HCT116 (cell line): ENCODE results near the gene ASMTL. TPM values are rescaled to one million over a fixed set of nuclear protein-coding genes. Genes with fewer than 3 reads are reported as not detected.
"Not testable (repeated sequence)": the region's sequence is repeated elsewhere in the genome, so short reads cannot be mapped to it uniquely, and the experiment has no call there.

Source experiments
- ATAC-seq: fragments of 200-7000 bp; cut with Tn5 transposase; 2 replicates; pipeline ENCODE4 v1.9.1; 2020; ENCODE audit warnings: mild to moderate bottlenecking, moderate library complexity
- BruUV-seq: library from RNA; stranded (reverse); fragments of 400-500 nt; replicated peaks from 2 replicates; lab custom pipeline; 2021; lab: Mats Ljungman, UMichigan
- CTCF ChIA-PET: fragments of 300-600 bp; sonication (Branson Sonifier 250); formaldehyde crosslinking; loops from one replicate; lab custom pipeline; 2021; ENCODE audit warnings: antibody characterized with exemption; lab: Charles Lee
- POLR2A ChIA-PET: fragments of 300-600, 350-600 bp; sonication (Branson Sonifier 250); formaldehyde crosslinking; loops from one replicate; lab custom pipeline; 2021; ENCODE audit warnings: antibody characterized with exemption; lab: Charles Lee
- RAD21 ChIA-PET, 2 experiments: fragments of 300-600 bp; sonication (Branson Sonifier 250); formaldehyde crosslinking; loops; one replicate each; lab custom pipeline; 2023; ENCODE audit warnings: low total read pairs in 2 of 2; ENCODE audit not compliant: uncharacterized antibody in 2 of 2, unreplicated experiment in 2 of 2, low non-redundant PET in 1 of 2; lab: Charles Lee
- DNase-seq: peaks from one replicate; pipeline ENCODE4 v3.0.0-alpha.2; 2010; ENCODE audit warnings: low read depth, low spot score
- H2AFZ ChIP-seq: fragments of 200-600 bp; shearing (Covaris generic), sonication (generic); 2 replicates; pipeline ENCODE4 v1.6.1; 2017; ENCODE audit warnings: low read depth, mixed run types, mixed read lengths, antibody characterized with exemption, low read length; ENCODE audit not compliant: poor library complexity, severe bottlenecking
- H3K27ac ChIP-seq: 2 replicates; pipeline ENCODE4 v1.5.1; 2012; ENCODE audit warnings: low read depth, low read length
- H3K27me3 ChIP-seq: fragments of 200-600 bp; sonication (generic); 2 replicates; pipeline ENCODE4 v1.6.1; 2016; ENCODE audit warnings: mixed run types, low read length, mixed read lengths; ENCODE audit not compliant: insufficient read depth
- H3K36me3 ChIP-seq, 2 experiments: fragments of 200-500 bp in 1 of 2; fragments of 200-600 bp in 1 of 2; sonication (Bioruptor generic) in 1 of 2; sonication (generic) in 1 of 2; 2 replicates each; pipeline versions ENCODE4 v1.5.1 to v1.6.1; 2014 to 2016; ENCODE audit warnings: low read length in 2 of 2, inconsistent platforms in 1 of 2, mixed read lengths in 1 of 2, mixed run types in 1 of 2; ENCODE audit not compliant: insufficient read depth in 2 of 2, control insufficient read depth in 1 of 2
- H3K4me1 ChIP-seq, 2 experiments: fragments of 200-600 bp in 1 of 2; sonication (generic) in 1 of 2; 2 replicates each; pipeline versions ENCODE4 v1.5.1 to v1.6.1; 2012 to 2017; ENCODE audit warnings: low read length in 2 of 2, inconsistent platforms in 1 of 2, mild to moderate bottlenecking in 1 of 2, mixed read lengths in 1 of 2, mixed run types in 1 of 2, moderate library complexity in 1 of 2; ENCODE audit not compliant: insufficient read depth in 2 of 2, control insufficient read depth in 1 of 2
- H3K4me2 ChIP-seq: fragments of 200-600 bp; sonication (generic); 2 replicates; pipeline ENCODE4 v1.6.1; 2017; ENCODE audit warnings: mixed run types, low read length, mixed read lengths
- H3K4me3 ChIP-seq, 2 experiments: fragments of 200-600 bp in 1 of 2; sonication (generic) in 1 of 2; replicated peaks in 1 of 2; 2 replicates each; pipeline ENCODE4 v1.5.1; 2011 to 2016; ENCODE audit warnings: low read length in 2 of 2, control low read depth in 1 of 2, low read depth in 1 of 2, mild to moderate bottlenecking in 1 of 2, mixed read lengths in 1 of 2, mixed run types in 1 of 2
- H3K79me2 ChIP-seq: fragments of 200-600 bp; sonication (generic); 2 replicates; pipeline ENCODE4 v1.6.1; 2017; ENCODE audit warnings: mild to moderate bottlenecking, mixed run types, low read length, moderate library complexity, mixed read lengths; ENCODE audit not compliant: insufficient read depth
- H3K9ac ChIP-seq: fragments of 200-600 bp; sonication (generic); 2 replicates; pipeline ENCODE4 v1.6.1; 2016; ENCODE audit warnings: low read length, mixed read lengths
- H3K9me2 ChIP-seq: fragments of 200-600 bp; sonication (generic), shearing (Covaris generic); 2 replicates; pipeline ENCODE4 v1.6.1; 2017; ENCODE audit warnings: mixed run types, mild to moderate bottlenecking, moderate library complexity; ENCODE audit not compliant: insufficient read depth
- H3K9me3 ChIP-seq, 2 experiments: fragments of 200-500 bp in 1 of 2; fragments of 200-600 bp in 1 of 2; sonication (Bioruptor generic) in 1 of 2; sonication (generic) in 1 of 2; 2 replicates each; pipeline ENCODE4 v1.6.1; 2014 to 2017; ENCODE audit warnings: low read length in 2 of 2, mixed read lengths in 2 of 2, inconsistent platforms in 1 of 2, low read depth in 1 of 2, mild to moderate bottlenecking in 1 of 2, mixed run types in 1 of 2, moderate library complexity in 1 of 2; ENCODE audit not compliant: control insufficient read depth in 1 of 2, insufficient read depth in 1 of 2
- H4K20me1 ChIP-seq: fragments of 200-600 bp; sonication (generic), shearing (Covaris generic); 2 replicates; pipeline ENCODE4 v1.6.1; 2017; ENCODE audit warnings: mixed run types, mild to moderate bottlenecking, moderate library complexity; ENCODE audit not compliant: insufficient read depth
- CEBPB ChIP-seq: IDR thresholded peaks from 2 replicates; pipeline ENCODE4 v1.6.1; 2012; ENCODE audit warnings: low read depth
- JUND ChIP-seq: IDR thresholded peaks from 2 replicates; pipeline ENCODE4 v1.6.1; 2012
- SP1 ChIP-seq: IDR thresholded peaks from 2 replicates; pipeline ENCODE4 v1.6.1; 2012; ENCODE audit warnings: low read depth
- YY1 ChIP-seq: IDR thresholded peaks from 2 replicates; pipeline ENCODE4 v1.6.1; 2011; ENCODE audit warnings: low read length, low read depth, moderate library complexity, mild to moderate bottlenecking; ENCODE audit not compliant: insufficient replicate concordance; ENCODE audit errors: extremely low read depth
- ZBTB33 ChIP-seq: IDR thresholded peaks from 2 replicates; pipeline ENCODE4 v1.6.1; 2011; ENCODE audit warnings: mild to moderate bottlenecking, low read length, moderate library complexity; ENCODE audit not compliant: insufficient replicate concordance; ENCODE audit errors: extremely low read depth
- intact Hi-C: fragments of 100-400 bp; cut with micrococcal nuclease; formaldehyde crosslinking; loops from 2 replicates; pipeline ENCODE4 v1.10.0; 2022
- total RNA-seq: library from RNA; stranded (reverse); gene quantifications from one replicate; pipeline ENCODE4 v1.2.1, GENCODE V29; 2021; ENCODE audit not compliant: unreplicated experiment

Gene ASMTL
- total RNA-seq, 1 experiment from 2014 or later, result 59.6 TPM

DNA sequence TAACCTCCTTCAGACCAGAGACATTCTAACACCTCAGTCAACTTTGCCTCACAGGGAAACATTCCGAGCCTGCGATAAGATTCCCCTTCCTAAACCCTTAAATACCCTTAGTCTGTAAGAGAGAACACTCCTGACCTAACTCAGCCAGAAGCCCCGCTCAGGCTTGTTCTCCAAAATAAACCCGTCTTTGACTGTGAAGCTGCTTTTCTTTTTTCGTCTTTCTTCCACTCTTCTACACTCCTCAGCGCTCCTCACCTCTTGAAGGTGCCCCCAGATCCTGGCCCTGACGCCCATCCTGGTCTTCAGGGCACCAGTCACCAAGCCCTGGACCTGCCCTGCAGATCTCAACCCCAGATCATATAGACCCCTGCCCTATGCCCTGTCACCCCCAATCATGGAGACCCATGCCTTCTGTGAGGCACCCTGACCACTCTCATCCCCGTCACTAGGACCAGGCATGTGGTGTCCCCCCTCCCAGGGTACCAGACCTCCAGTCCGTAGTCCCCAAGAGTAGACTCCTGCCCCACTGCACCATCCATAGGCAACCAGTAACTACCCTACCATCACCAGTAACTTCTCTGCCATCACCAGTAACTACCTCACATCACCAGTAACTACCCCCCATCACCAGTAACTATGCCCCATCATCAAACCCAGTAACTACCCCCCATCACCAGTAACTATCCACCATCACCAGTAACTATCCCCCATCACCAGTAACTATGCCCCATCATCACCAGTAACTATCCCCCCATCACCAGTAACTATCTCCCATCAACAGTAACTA is 3.5 kb downstream of the ASMTL start:
- Histone ChIP-seq H3K27ac (no peak overlapping the region), H3K36me3 (peaks cover 0 to 15% of the 10 kb centered on the region in 2 experiments; a peak in 1 of 4 replicates), H3K27me3 (no peaks in the 10 kb centered on the region), H3K9me3 (no peaks in the 10 kb centered on the region; a peak in 1 of 4 replicates), H3K79me2 (peaks cover 72% of the 10 kb centered on the region), H4K20me1 (no peaks in the 10 kb centered on the region), H3K4me1 (peaks cover 0 to 8% of the 10 kb centered on the region in 2 experiments; a peak in 1 of 4 replicates), H2AFZ (no peak overlapping the region), H3K9ac (no peak overlapping the region), H3K9me2 (no peaks in the 10 kb centered on the region), H3K4me2 (no peak overlapping the region), H3K4me3 (no peak overlapping the region)
- TF ChIP-seq CEBPB, result no peak
- no peak for TF ChIP-seq YY1
- no peak for TF ChIP-seq SP1
- no peak for TF ChIP-seq ZBTB33
- TF ChIP-seq JUND, result no peak
- DNase-seq, result no peak
- ATAC-seq, result no peak
- POLR2A ChIA-PET, result no interaction called here
- BruUV-seq, result no TSS peak
- RAD21 ChIA-PET, result no interaction called here
- intact Hi-C loops, result no loop called here
- CTCF ChIA-PET, result no interaction called here

DNA sequence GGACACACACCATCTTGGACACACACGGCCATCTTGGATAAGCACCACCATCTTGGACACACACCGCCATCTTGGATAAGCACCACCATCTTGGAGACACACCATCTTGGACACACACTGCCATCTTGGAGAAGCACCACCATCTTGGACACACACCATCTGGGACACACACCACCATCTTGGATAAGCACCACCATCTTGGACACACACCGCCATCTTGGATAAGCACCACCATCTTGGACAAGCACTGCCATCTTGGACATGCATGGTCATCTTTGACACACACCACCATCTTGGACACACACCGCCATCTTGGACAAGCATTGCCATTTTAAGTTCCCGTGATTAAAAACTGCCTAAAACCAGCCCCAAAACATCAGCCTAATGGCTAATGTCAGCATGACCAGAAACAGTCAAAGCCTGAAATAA is 4.1 kb downstream of the ASMTL start:
- H3K27ac ChIP-seq, intact Hi-C loops, H3K4me1 ChIP-seq, RAD21 ChIA-PET, H2AFZ ChIP-seq, CTCF ChIA-PET, H3K27me3 ChIP-seq, POLR2A ChIA-PET, ATAC-seq, BruUV-seq, H3K9me2 ChIP-seq, H3K4me3 ChIP-seq, H3K9ac ChIP-seq, H3K9me3 ChIP-seq, H4K20me1 ChIP-seq, H3K4me2 ChIP-seq, DNase-seq: not testable (repeated sequence)
- Histone ChIP-seq H3K36me3 (peaks cover 0 to 15% of the 10 kb centered on the region in 2 experiments; a peak in 1 of 4 replicates), H3K79me2 (peaks cover 77% of the 10 kb centered on the region)

- H2AFZ ChIP-seq, H3K27ac ChIP-seq, H3K9me3 ChIP-seq, H3K27me3 ChIP-seq, POLR2A ChIA-PET, ATAC-seq, H4K20me1 ChIP-seq, BruUV-seq, intact Hi-C loops, H3K4me3 ChIP-seq, RAD21 ChIA-PET, H3K4me1 ChIP-seq, DNase-seq, H3K9ac ChIP-seq, CTCF ChIA-PET, H3K9me2 ChIP-seq, H3K4me2 ChIP-seq: not testable (repeated sequence)
- peaks cover 0 to 15% of the 10 kb centered on the region in 2 experiments; a peak in 1 of 4 replicates for H3K36me3 ChIP-seq
- peaks cover 81% of the 10 kb centered on the region for H3K79me2 ChIP-seq
Observed at GRCh38 chrX:1447969-1448572, 4.6 kb downstream of the ASMTL start.
